Ovary (tissue), 9 donors: Measurements from ENCODE around the gene GALR2. TPM values are rescaled to one million over a fixed set of nuclear protein-coding genes. Genes with fewer than 3 reads are reported as not detected.

Experiments
- DNase-seq, 5 donors: peaks; one replicate each; pipeline ENCODE4 v3.0.0-alpha.2; 2019 to 2020
- H3K27ac ChIP-seq, 2 donors: fragments of 200-600 bp; one replicate each; pipeline versions ENCODE4 v1.5.1 to v1.8.0; 2019 to 2022
- H3K27me3 ChIP-seq: fragments of 200-600 bp; one replicate; pipeline ENCODE4 v1.8.0; 2022
- H3K36me3 ChIP-seq: fragments of 200-600 bp; sonication (generic); one replicate; pipeline ENCODE4 v1.5.1; 2019
- H3K4me1 ChIP-seq: one replicate; pipeline ENCODE4 v1.8.1; 2013; ENCODE audit warnings: mild to moderate bottlenecking, moderate library complexity; ENCODE audit not compliant: insufficient read depth
- H3K4me3 ChIP-seq: fragments of 200-600 bp; sonication (generic); one replicate; pipeline ENCODE4 v1.5.1; 2017
- H3K9me3 ChIP-seq, 2 donors: fragments of 200-600 bp in 1 of 2; sonication (generic) in 1 of 2; one replicate each; pipeline versions ENCODE4 v1.5.1 to v1.8.1; 2013 to 2019; ENCODE audit warnings: mild to moderate bottlenecking in 1 of 2, moderate library complexity in 1 of 2
- EP300 ChIP-seq: sonication (generic); formaldehyde crosslinking; IDR thresholded peaks from one replicate; pipeline ENCODE4 v1.6.1; 2017; ENCODE audit warnings: antibody characterized with exemption
- POLR2A ChIP-seq: fragments of 450-650 bp; IDR thresholded peaks from one replicate; pipeline ENCODE4 v1.6.1; 2017; ENCODE audit warnings: antibody characterized with exemption, mild to moderate bottlenecking, moderate library complexity
- WGBS, 3 donors: extraction: QIAGEN DNeasy Blood & Tissue Kit in 1 of 3; methylation state at CpG; one replicate each; pipeline versions ENCODE4 v1.1.5 to v1.1.7; 2013 to 2017; 5-methylcytosine and 5-hydroxymethylcytosine counted together
- intact Hi-C, 4 donors: fragments of 100-400 bp; cut with DNase I; formaldehyde crosslinking; loops; one replicate each; pipeline versions ENCODE4 v1.11.0 to v1.15.1; 2022 to 2023
- polyA plus RNA-seq, 2 donors: library from polyadenylated mRNA; stranded (reverse); fragments of 200-250 nt in 1 of 2; fragments of 350-450 nt in 1 of 2; fragmentation: Illumina TruSeq in 1 of 2; extraction: RNeasy Lipid Tissue Mini Kit (QIAGEN cat#74804) in 1 of 2; gene quantifications; one replicate each; pipeline ENCODE4 v1.2.3, GENCODE V29; 2013 to 2014
- total RNA-seq, 7 donors: library from RNA; depleted of rRNA in 2 of 7; stranded (reverse); fragments of >200 nt in 2 of 7; fragmentation: NEBNext Ultra II Directional in 3 of 7; extraction: Animal tissue kit (Norgen Biotek cat#: 25700) in 3 of 7; gene quantifications; one replicate each; pipeline versions ENCODE4 v1.1.0 to v1.2.4, GENCODE V29; 2016 to 2023
- TF ChIP-seq, protein P1 (sequence below), 3 donors: fragments of 450-650 bp in 2 of 3; fragments of 200-600 bp in 1 of 3; IDR thresholded peaks; one replicate each; pipeline versions ENCODE4 v1.5.1 to v1.8.0; 2016 to 2022; ENCODE audit warnings: antibody characterized with exemption in 3 of 3, mild to moderate bottlenecking in 1 of 3
- donor health status: DM: no; HTN: no; CAD: no; lungs with moderate emphysema.
- donor health status: DM: no; HTN: no; CAD: no.
- donor health status: Bipolar disorder and iron deficiency.
- donor health status: DM: yes; HTN: yes; CAD: no.
- donor health status: DM: no; HTN: no; CAD: no.
- donor health status: DM: yes; HTN: yes; CAD: no.

GALR2 gene
- total and polyA plus RNA-seq, 9 donors: 0.34 TPM; not detected in 8

DNA sequence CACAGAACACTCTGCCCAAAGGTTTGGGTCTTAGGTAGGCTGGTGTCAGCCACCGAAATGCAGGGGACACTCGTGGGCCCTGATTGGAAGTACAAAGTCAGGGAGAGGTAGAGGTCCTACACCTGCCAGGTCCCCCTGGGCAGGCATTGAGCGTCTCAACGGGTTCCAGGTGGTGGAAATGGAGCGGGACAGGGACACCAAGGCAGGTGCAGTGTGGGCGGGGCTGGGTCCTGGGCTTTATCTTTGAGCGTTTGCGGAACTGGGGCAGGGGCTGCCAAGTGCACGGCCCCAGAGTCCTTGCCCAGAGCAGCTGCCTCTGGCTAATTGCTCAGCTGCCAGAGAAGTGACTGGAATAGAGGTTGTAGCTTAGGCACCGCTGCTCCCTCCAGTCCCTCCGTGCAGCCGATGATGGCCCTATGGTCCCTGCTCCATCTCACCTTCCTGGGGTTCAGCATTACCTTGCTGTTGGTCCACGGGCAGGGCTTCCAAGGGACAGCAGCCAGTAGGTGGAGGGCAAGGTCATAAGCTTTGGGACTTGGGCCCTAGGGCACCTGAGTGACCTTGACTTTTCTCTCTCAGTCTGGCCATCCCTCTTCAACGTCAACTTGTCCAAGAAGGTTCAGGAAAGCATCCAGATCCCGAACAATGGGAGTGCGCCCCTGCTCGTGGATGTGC is 4.4 kb downstream of the GALR2 start, which contains the start of gene ZACN:
ZACN (plus strand) TSS at position 323 of the 675 bp plus-strand sequence; CDS start at position 406, 83 bp downstream.
- H3K27me3 ChIP-seq: peaks cover 11% of the 10 kb centered on the region
- no peaks in the 10 kb centered on the region for H3K9me3 ChIP-seq
- peaks cover 24% of the 10 kb centered on the region for H3K4me1 ChIP-seq
- intact Hi-C loops: no loop called here
- WGBS, 3 donors: 50 to 55% (median 55%) methylated on average over 17 of the region's 17 CpGs
- no peaks in the 10 kb centered on the region for H3K36me3 ChIP-seq
- no peak for TF ChIP-seq POLR2A
- no peak for TF ChIP-seq EP300
- TF ChIP-seq, protein P1, sequence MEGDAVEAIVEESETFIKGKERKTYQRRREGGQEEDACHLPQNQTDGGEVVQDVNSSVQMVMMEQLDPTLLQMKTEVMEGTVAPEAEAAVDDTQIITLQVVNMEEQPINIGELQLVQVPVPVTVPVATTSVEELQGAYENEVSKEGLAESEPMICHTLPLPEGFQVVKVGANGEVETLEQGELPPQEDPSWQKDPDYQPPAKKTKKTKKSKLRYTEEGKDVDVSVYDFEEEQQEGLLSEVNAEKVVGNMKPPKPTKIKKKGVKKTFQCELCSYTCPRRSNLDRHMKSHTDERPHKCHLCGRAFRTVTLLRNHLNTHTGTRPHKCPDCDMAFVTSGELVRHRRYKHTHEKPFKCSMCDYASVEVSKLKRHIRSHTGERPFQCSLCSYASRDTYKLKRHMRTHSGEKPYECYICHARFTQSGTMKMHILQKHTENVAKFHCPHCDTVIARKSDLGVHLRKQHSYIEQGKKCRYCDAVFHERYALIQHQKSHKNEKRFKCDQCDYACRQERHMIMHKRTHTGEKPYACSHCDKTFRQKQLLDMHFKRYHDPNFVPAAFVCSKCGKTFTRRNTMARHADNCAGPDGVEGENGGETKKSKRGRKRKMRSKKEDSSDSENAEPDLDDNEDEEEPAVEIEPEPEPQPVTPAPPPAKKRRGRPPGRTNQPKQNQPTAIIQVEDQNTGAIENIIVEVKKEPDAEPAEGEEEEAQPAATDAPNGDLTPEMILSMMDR (IDR thresholded peaks at IDR 0.05): no peak
- H3K27ac ChIP-seq: no peak within 1 kb of the TSS
- H3K4me3 ChIP-seq: no peak within 1 kb of the TSS
- DNase-seq: no peak

DNA sequence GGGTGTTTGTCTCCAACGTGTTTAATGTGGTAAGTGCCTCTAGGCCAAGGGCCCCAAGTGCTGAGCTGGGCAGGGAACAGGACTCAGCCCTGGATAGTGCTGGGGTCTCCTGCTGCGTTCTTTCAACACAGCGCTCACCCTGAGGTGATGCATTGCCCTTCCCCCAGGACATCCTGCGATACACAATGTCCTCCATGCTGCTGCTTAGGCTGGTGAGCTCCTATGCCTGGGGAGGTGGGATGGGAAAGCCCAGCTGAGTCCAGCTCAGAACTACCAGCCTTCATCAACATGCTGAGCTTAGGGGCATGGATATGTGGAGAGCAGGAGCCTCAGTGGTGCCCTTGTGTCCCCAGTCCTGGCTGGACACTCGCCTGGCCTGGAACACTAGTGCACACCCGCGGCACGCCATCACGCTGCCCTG is 5.0 kb downstream of the GALR2 start:
- peaks cover 10% of the 10 kb centered on the region for H3K27me3 ChIP-seq
- H3K9me3 ChIP-seq: no peaks in the 10 kb centered on the region
- no peak for DNase-seq
- H3K36me3 ChIP-seq: no peaks in the 10 kb centered on the region
- H3K4me3 ChIP-seq: no peak overlapping the region
- 25 to 42% (median 39%) methylated on average over 9 of the region's 9 CpGs for WGBS, 3 donors
- intact Hi-C loops: no loop called here
- H3K4me1 ChIP-seq: peaks cover 23% of the 10 kb centered on the region
- TF ChIP-seq POLR2A (no peak), EP300 (no peak)
- TF ChIP-seq, protein P1 (IDR thresholded peaks at IDR 0.05): no peak
- H3K27ac ChIP-seq: no peak overlapping the region

DNA sequence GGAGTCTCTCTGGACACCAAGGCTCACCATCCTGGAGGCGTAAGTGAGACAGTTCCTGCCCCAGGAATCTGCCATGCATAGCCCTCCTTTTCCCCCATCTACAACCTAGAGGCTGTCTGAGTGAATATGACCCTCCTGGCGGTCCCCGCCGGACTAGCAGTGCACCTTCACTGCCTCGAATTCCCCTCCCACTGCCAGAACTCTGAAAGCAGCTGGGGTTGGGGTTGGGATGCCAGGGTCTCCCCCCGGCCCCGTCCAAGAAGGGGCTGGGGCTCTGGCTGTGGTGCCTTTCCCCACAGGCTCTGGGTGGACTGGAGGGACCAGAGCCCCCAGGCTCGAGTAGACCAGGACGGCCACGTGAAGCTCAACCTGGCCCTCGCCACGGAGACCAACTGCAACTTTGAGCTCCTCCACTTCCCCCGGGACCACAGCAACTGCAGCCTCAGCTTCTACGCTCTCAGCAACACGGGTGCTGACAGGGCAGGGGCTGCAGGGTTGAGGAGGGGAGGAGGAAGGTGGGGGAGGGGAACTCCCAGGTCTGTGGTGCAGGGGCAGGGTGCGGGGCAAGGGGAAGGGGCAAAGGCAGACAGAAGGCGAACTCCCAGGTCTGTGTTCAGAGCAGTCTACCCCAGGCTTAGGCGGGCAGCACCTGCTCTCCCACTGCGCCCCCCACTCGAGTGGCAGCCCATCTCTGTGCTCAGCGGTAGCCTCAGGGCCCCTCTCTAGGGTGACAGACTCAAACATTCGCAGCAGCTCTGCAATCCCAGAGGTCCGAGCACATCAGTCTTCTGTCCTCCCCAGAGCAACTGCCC is 5.6 kb downstream of the GALR2 start:
- Histone ChIP-seq H3K27ac (no peak overlapping the region), H3K9me3 (no peaks in the 10 kb centered on the region), H3K27me3 (peaks cover 6% of the 10 kb centered on the region), H3K36me3 (no peaks in the 10 kb centered on the region), H3K4me3 (no peak overlapping the region), H3K4me1 (peaks cover 16% of the 10 kb centered on the region)
- no peak for TF ChIP-seq EP300
- TF ChIP-seq POLR2A: no peak
- TF ChIP-seq, protein P1 (IDR thresholded peaks at IDR 0.05): no peak
- intact Hi-C loops: no loop called here
- 3 to 10% (median 4%) methylated on average over 18 to 23 of the region's 23 CpGs for WGBS, 3 donors
- no peak for DNase-seq

DNA sequence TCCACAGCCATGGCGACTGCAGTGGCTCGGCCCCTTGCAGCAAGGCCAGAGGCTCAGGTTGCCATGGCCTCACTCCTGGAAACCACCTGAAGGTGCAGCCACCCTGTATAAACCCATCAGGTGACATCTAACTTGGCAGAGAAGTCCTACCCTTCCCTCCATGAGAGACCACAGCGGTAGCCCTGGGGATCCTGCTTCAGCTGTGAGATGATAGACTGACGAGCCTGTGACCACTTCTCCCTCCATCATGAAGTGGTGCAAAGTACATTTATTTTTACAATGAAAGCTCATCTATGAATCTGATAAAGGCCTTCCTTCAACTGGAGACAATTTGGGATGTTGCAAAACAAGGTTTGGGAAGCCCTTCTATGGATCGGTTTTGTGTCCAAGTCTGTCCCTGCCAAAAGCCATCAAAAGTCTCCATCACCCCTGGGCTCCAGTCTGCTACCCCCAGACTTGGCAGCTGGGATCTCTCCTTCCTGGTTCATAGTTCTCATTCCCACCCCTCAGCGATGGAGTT is 6.2 kb downstream of the GALR2 start:
- Histone ChIP-seq H3K27me3 (no peaks in the 10 kb centered on the region), H3K4me1 (peaks cover 13% of the 10 kb centered on the region), H3K4me3 (no peak overlapping the region), H3K27ac (no peak overlapping the region), H3K36me3 (no peaks in the 10 kb centered on the region), H3K9me3 (no peaks in the 10 kb centered on the region)
- TF ChIP-seq, protein P1 (IDR thresholded peaks at IDR 0.05): no peak
- no peak for TF ChIP-seq EP300
- TF ChIP-seq POLR2A: no peak
- intact Hi-C loops: no loop called here
- DNase-seq: no peak
- 26 to 34% (median 28%) methylated on average over 6 of the region's 6 CpGs for WGBS, 3 donors
